GM11168 (cell line): Measurements from ENCODE around the gene AGBL1.
"Not testable (repeated sequence)": the region's sequence is repeated elsewhere in the genome, so short reads cannot be mapped to it uniquely, and the experiment has no call there.

ENCODE experiments used
- in situ Hi-C: fragments of 300-500 bp; cut with MboI; formaldehyde crosslinking; loops from one replicate; pipeline ENCODE4 v1.12.0; 2022; ENCODE audit warnings: low sequenced_read_pairs; ENCODE audit not compliant: unreplicated experiment

AGBL1 gene

GRCh38 chr15:86839502-86839901, 759.8 kb downstream of the AGBL1 start:
- in situ Hi-C loops, result no loop called here

- in situ Hi-C loops, result no loop called here
Measured at GRCh38 chr15:86840996-86841395, 761.3 kb downstream of the AGBL1 start.

- in situ Hi-C loops, result no loop called here
Measured at GRCh38 chr15:86842199-86842598, 762.5 kb downstream of the AGBL1 start.

GRCh38 chr15:86846036-86846435, 766.4 kb downstream of the AGBL1 start:
- in situ Hi-C loops, result no loop called here

- in situ Hi-C loops, result no loop called here
Measured at GRCh38 chr15:86849136-86849535, 769.5 kb downstream of the AGBL1 start.

GRCh38 chr15:86849558-86850285, 770.1 kb downstream of the AGBL1 start:
- in situ Hi-C loops, result no loop called here

- in situ Hi-C loops, result no loop called here
Measured at GRCh38 chr15:86850939-86851338, 771.3 kb downstream of the AGBL1 start.

GRCh38 chr15:86852741-86853140, 773.1 kb downstream of the AGBL1 start:
- in situ Hi-C loops, result no loop called here

GRCh38 chr15:86854176-86854575, 774.5 kb downstream of the AGBL1 start:
- in situ Hi-C loops, result no loop called here

- in situ Hi-C loops, result no loop called here
Measured at GRCh38 chr15:86855307-86856291, 775.9 kb downstream of the AGBL1 start.

GRCh38 chr15:86857701-86858100, 778.0 kb downstream of the AGBL1 start:
- in situ Hi-C loops, result no loop called here

- in situ Hi-C loops, result no loop called here
Measured at GRCh38 chr15:86863226-86863915, 783.7 kb downstream of the AGBL1 start.

GRCh38 chr15:86865920-86866319, 786.2 kb downstream of the AGBL1 start:
- in situ Hi-C loops, result no loop called here

GRCh38 chr15:86870846-86871245, 791.2 kb downstream of the AGBL1 start:
- in situ Hi-C loops, result no loop called here

- in situ Hi-C loops, result no loop called here
Measured at GRCh38 chr15:86871964-86872363, 792.3 kb downstream of the AGBL1 start.

- in situ Hi-C loops, result no loop called here
Measured at GRCh38 chr15:86872782-86873181, 793.1 kb downstream of the AGBL1 start.

- in situ Hi-C loops, result no loop called here
Measured at GRCh38 chr15:86875067-86875466, 795.4 kb downstream of the AGBL1 start.

- in situ Hi-C loops, result no loop called here
Measured at GRCh38 chr15:86876387-86876944, 796.8 kb downstream of the AGBL1 start.

- in situ Hi-C loops, result no loop called here
Measured at GRCh38 chr15:86877171-86877631, 797.5 kb downstream of the AGBL1 start.

- in situ Hi-C loops, result not testable (repeated sequence)
Measured at GRCh38 chr15:86878844-86879243, 799.2 kb downstream of the AGBL1 start.
